ENCODE data around the gene CIT.

The CIT gene

DNA sequence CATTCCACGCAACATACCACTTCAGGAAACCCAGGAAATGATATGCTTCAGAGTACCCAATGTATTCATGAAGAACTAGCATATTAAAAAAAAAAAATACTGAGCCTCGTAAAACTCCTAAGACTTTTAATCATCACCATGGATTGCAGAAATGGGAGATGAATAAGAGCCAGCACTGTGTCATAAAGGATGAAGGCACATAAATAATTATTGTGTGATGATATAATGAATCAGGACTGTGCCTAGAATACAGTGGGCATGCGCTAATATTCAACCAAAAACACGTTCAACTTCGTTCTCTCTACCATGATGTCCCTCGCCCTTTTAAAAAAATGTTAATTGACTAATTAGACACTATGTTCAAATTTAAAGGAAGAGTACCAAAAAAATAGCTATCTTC is 68.7 kb downstream of the CIT start:
- H3K4me3 ChIP-seq (ENCODE audit: low read length) = no peak overlapping the region
- TF ChIP-seq, protein P1, sequence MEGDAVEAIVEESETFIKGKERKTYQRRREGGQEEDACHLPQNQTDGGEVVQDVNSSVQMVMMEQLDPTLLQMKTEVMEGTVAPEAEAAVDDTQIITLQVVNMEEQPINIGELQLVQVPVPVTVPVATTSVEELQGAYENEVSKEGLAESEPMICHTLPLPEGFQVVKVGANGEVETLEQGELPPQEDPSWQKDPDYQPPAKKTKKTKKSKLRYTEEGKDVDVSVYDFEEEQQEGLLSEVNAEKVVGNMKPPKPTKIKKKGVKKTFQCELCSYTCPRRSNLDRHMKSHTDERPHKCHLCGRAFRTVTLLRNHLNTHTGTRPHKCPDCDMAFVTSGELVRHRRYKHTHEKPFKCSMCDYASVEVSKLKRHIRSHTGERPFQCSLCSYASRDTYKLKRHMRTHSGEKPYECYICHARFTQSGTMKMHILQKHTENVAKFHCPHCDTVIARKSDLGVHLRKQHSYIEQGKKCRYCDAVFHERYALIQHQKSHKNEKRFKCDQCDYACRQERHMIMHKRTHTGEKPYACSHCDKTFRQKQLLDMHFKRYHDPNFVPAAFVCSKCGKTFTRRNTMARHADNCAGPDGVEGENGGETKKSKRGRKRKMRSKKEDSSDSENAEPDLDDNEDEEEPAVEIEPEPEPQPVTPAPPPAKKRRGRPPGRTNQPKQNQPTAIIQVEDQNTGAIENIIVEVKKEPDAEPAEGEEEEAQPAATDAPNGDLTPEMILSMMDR (conservative IDR thresholded peaks at IDR 0.05; ENCODE audit: low read depth, low read length) = no peak
- no peak for DNase-seq (ENCODE audit: low read depth)

DNA sequence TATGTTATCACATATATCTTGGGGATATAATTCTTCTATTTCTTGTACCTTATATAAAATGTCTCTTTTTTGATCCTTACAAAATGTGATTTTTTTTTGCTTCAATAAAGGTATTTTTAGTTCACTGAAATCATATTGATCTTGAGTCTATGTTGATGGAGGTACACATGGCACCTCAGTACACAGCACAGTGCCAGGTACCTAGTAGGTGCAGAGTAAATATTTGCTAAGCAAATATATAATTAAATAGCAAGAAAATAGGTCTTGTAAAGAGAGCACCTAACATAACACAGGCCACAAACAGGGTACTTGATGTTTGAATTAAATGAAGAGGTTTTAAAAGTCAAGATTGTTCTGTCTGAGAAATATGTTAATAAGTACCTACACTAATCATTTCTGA is 69.7 kb downstream of the CIT start:
- no peak overlapping the region for H3K4me3 ChIP-seq (ENCODE audit: low read length)
- no peak for DNase-seq (ENCODE audit: low read depth)
- TF ChIP-seq, protein P1 (conservative IDR thresholded peaks at IDR 0.05; ENCODE audit: low read depth, low read length) = no peak

DNA sequence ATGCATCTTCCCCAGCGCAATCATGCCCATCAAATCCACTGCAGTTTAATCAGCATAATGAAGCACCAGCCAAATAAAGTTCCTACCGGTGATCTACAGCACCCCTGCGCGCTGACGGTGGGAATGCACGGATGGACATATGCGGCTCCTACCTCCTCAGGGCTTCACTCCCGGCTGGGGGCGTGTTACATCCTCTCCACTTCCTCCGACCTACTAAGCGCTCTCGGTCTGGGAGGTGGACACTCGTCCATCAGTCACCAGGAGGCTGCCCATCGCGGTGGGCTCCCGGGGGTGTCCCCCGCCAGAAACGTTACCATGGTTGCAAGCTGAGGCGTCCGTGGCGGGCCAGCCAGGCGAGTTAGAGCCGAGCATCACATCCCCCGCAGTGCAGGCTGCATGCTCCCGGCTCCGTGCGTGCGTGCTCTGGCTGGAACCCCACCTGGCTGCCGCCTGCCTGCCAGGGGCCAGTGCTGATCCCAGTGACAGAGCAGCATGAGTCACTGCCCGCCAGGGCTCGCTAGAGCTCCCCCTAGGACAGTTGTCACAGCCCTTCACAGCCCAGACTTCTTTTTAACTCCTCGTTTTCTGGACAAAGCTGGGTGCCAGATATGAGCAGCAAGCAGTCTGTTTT is 73.0 kb downstream of the CIT start:
- DNase-seq (ENCODE audit: low read depth) = no peak
- H3K4me3 ChIP-seq (ENCODE audit: low read length) = peak overlapping the region; percentile 60
- TF ChIP-seq, protein P1 (conservative IDR thresholded peaks at IDR 0.05; ENCODE audit: low read depth, low read length) = peak; percentile 55

DNA sequence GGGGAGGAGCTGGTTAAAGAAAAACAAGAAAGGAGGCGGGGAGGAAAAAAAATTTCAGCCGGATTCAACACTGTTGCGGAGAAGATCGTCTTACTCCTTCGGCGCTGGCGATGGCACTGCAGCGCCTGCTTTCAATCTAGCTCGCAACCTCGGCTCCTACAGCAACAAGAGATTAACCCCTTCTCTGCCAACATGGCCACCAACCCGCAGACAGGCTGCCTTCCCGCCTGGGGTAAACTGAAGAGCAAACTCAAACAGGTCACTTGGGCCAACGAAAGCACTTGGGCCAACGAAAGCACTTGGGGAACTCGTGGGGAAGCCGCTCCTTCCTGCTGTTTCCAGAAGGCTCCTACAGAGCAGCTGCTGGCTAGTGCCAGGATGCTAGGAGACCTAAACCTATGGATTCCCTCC is 73.7 kb downstream of the CIT start:
- TF ChIP-seq, protein P1 (conservative IDR thresholded peaks at IDR 0.05; ENCODE audit: low read depth, low read length) = peak; percentile 2
- no peak for DNase-seq (ENCODE audit: low read depth)

DNA sequence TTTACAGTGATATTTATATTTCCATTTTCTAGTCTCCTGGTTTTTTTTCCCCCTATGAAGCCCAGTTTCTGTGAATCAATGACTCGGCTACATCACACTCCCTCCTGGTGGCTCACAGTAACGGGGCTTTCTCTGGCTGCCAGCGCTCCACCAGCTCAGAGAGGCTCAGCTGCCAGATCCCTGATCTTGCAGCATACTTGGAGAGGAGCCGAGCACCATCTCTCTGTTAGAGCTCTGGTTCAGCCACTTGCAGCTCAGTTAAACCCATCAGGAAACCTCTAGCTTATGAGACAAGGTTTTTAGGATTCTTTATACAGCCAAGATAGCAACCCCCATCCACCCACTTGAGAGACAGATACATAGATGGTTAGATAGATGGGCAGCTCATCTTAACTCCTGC is 74.6 kb downstream of the CIT start:
- TF ChIP-seq, protein P1 (conservative IDR thresholded peaks at IDR 0.05; ENCODE audit: low read depth, low read length) = no peak
- DNase-seq (ENCODE audit: low read depth) = no peak
- H3K4me3 ChIP-seq (ENCODE audit: low read length) = no peak overlapping the region

More for the DNA sequence above, 73.7 kb downstream of the CIT start:
- H3K4me3 ChIP-seq (ENCODE audit: low read length) = peak overlapping the region; percentile 60

DNA sequence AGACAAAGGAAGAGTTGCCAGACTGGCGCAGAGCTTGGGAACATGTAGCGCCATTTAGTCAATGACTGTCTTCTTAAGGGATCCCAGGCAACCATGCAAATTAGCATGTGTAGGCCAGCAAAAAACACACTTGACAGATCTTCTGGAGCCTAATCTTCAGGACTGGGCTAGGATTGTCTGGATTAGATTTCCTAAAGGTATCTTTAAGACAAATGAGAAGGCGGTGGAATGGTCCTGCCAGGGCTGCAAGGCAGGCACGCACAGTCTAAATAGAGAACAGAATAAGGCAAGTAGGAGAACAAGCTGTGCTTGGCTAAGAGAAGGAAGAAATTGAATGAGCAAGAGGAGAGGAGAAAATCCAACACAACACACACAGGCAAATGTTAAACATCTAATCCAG is 80.0 kb downstream of the CIT start:
- DNase-seq (ENCODE audit: low read depth) = no peak
- TF ChIP-seq, protein P1 (conservative IDR thresholded peaks at IDR 0.05; ENCODE audit: low read depth, low read length) = no peak
- H3K4me3 ChIP-seq (ENCODE audit: low read length) = no peak overlapping the region

DNA sequence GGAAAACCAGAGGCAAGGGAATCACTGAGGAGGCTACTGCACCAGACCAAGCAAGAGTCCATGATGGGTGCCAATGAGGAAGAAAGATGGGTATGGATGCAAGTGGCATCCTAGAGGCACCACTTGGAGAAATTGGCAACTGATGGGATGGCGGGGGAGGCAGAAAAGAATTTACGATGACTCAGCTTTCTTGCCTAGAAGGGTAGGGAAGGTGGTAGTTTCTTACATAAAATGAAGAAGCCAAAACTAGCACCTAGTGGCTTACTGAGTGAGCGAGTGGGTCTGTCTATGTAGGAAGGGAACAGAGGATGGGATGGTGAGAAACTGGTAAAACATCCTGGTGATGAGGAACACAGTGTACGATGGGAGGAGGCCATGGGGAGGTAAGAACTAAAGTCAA is 80.8 kb downstream of the CIT start:
- TF ChIP-seq, protein P1 (conservative IDR thresholded peaks at IDR 0.05; ENCODE audit: low read depth, low read length) = no peak
- DNase-seq (ENCODE audit: low read depth) = no peak
- H3K4me3 ChIP-seq (ENCODE audit: low read length) = no peak overlapping the region
